H9 (cell line): ENCODE measurements around the gene KBTBD13. TPM values are rescaled to one million over a fixed set of nuclear protein-coding genes. Genes with fewer than 3 reads are reported as not detected.

Experiments
- DNase-seq: peaks from one replicate; pipeline ENCODE4 v3.0.0-alpha.2; 2017
- H2AFZ ChIP-seq: one replicate; pipeline ENCODE4 v1.6.1; 2013; ENCODE audit warnings: mild to moderate bottlenecking, low read length, control low read depth, moderate library complexity
- H2AK5ac ChIP-seq: 2 replicates; pipeline ENCODE4 v1.6.1; 2013; ENCODE audit warnings: low read length, control low read depth, mixed read lengths; ENCODE audit not compliant: insufficient read length
- H2BK120ac ChIP-seq: one replicate; pipeline ENCODE4 v1.6.1; 2013; ENCODE audit warnings: low read depth, mild to moderate bottlenecking, low read length, control low read depth, inconsistent platforms; ENCODE audit not compliant: poor library complexity, severe bottlenecking
- H2BK12ac ChIP-seq: 2 replicates; pipeline ENCODE4 v1.6.1; 2013; ENCODE audit warnings: low read length, control low read depth, mixed read lengths, low read depth; ENCODE audit not compliant: insufficient read length
- H2BK15ac ChIP-seq: 2 replicates; pipeline ENCODE4 v1.6.1; 2013; ENCODE audit warnings: low read depth, low read length, control low read depth
- H2BK20ac ChIP-seq: one replicate; pipeline ENCODE4 v1.6.1; 2013; ENCODE audit warnings: low read depth, mild to moderate bottlenecking, low read length, control low read depth, inconsistent platforms; ENCODE audit not compliant: poor library complexity, severe bottlenecking
- H2BK5ac ChIP-seq: 2 replicates; pipeline ENCODE4 v1.6.1; 2013; ENCODE audit warnings: low read length, control low read depth, mixed read lengths; ENCODE audit not compliant: insufficient read length
- H3K14ac ChIP-seq: 2 replicates; pipeline ENCODE4 v1.6.1; 2013; ENCODE audit warnings: low read length, control low read depth; ENCODE audit not compliant: insufficient read depth
- H3K18ac ChIP-seq: 2 replicates; pipeline ENCODE4 v1.6.1; 2013; ENCODE audit warnings: low read depth, mild to moderate bottlenecking, mixed read lengths, low read length, control low read depth; ENCODE audit not compliant: insufficient read length
- H3K23ac ChIP-seq: 2 replicates; pipeline ENCODE4 v1.6.1; 2013; ENCODE audit warnings: low read length, control low read depth, mixed read lengths, low read depth; ENCODE audit not compliant: insufficient read length
- H3K23me2 ChIP-seq: 2 replicates; pipeline ENCODE4 v1.6.1; 2013; ENCODE audit warnings: low read depth, mild to moderate bottlenecking, mixed read lengths, low read length, control low read depth; ENCODE audit not compliant: insufficient read length, poor library complexity, severe bottlenecking
- H3K27ac ChIP-seq: 2 replicates; pipeline ENCODE4 v1.5.1; 2013; ENCODE audit warnings: low read length, control low read depth, mixed read lengths, low read depth; ENCODE audit not compliant: insufficient read length
- H3K27me3 ChIP-seq: 2 replicates; pipeline ENCODE4 v1.6.1; 2013; ENCODE audit warnings: low read length, control low read depth, inconsistent platforms; ENCODE audit not compliant: insufficient read depth
- H3K4ac ChIP-seq: 2 replicates; pipeline ENCODE4 v1.6.1; 2013; ENCODE audit warnings: low read depth, mild to moderate bottlenecking, control low read depth, inconsistent platforms, low read length, moderate library complexity
- H3K4me1 ChIP-seq: 2 replicates; pipeline ENCODE4 v1.6.1; 2013; ENCODE audit warnings: low read length, control low read depth, inconsistent platforms; ENCODE audit not compliant: insufficient read depth
- H3K4me2 ChIP-seq: 2 replicates; pipeline ENCODE4 v1.6.1; 2013; ENCODE audit warnings: low read length, control low read depth, mixed read lengths; ENCODE audit not compliant: insufficient read length, insufficient read depth
- H3K56ac ChIP-seq: 2 replicates; pipeline ENCODE4 v1.6.1; 2013; ENCODE audit warnings: low read depth, mild to moderate bottlenecking, mixed read lengths, low read length, control low read depth; ENCODE audit not compliant: insufficient read length
- H3K79me1 ChIP-seq: 2 replicates; pipeline ENCODE4 v1.6.1; 2013; ENCODE audit warnings: low read depth, mild to moderate bottlenecking, moderate library complexity, low read length, control low read depth, inconsistent platforms; ENCODE audit not compliant: insufficient read depth, poor library complexity, severe bottlenecking
- H3K79me2 ChIP-seq: 2 replicates; pipeline ENCODE4 v1.6.1; 2013; ENCODE audit warnings: low read length, control low read depth, inconsistent platforms; ENCODE audit not compliant: insufficient read depth
- H3K9ac ChIP-seq: 2 replicates; pipeline ENCODE4 v1.6.1; 2013; ENCODE audit warnings: low read length, control low read depth, mixed read lengths; ENCODE audit not compliant: insufficient read length; ENCODE audit errors: extremely low read depth
- H3K9me3 ChIP-seq: one replicate; pipeline ENCODE4 v1.6.1; 2013; ENCODE audit warnings: low read depth, low read length, inconsistent platforms; ENCODE audit not compliant: control insufficient read depth
- H3T11ph ChIP-seq: one replicate; pipeline ENCODE4 v1.6.1; 2013; ENCODE audit warnings: mild to moderate bottlenecking, low read length, control low read depth, inconsistent platforms
- H4K20me1 ChIP-seq: one replicate; pipeline ENCODE4 v1.6.1; 2013; ENCODE audit not compliant: control insufficient read depth, insufficient read length, insufficient read depth
- H4K5ac ChIP-seq: 2 replicates; pipeline ENCODE4 v1.6.1; 2013; ENCODE audit warnings: low read depth, mild to moderate bottlenecking, mixed read lengths, low read length, control low read depth; ENCODE audit not compliant: insufficient read length
- H4K8ac ChIP-seq: replicated peaks from 2 replicates; pipeline ENCODE4 v1.6.1; 2013; ENCODE audit warnings: low read length, control low read depth, mixed read lengths, low read depth; ENCODE audit not compliant: insufficient read length
- H4K91ac ChIP-seq: 2 replicates; pipeline ENCODE4 v1.6.1; 2013; ENCODE audit warnings: low read depth, mild to moderate bottlenecking, moderate library complexity, mixed read lengths, low read length, control low read depth; ENCODE audit not compliant: insufficient read length
- H3K27ac Mint-ChIP-seq, 3 experiments: 2 replicates in 2 of 3; 3 replicates in 1 of 3; pipeline ENCODE4 v1.8.0; 2020 to 2021; ENCODE audit warnings: mixed read lengths in 3 of 3, mild to moderate bottlenecking in 1 of 3, moderate library complexity in 1 of 3
- H3K27me3 Mint-ChIP-seq: 2 replicates; pipeline ENCODE4 v1.8.0; 2021; ENCODE audit warnings: low read depth, mild to moderate bottlenecking, moderate library complexity, mixed read lengths
- H3K36me3 Mint-ChIP-seq, 3 experiments: 2 replicates in 2 of 3; 3 replicates in 1 of 3; pipeline ENCODE4 v1.8.0; 2020 to 2021; ENCODE audit warnings: low read depth in 3 of 3, mixed read lengths in 3 of 3; ENCODE audit not compliant: insufficient read depth in 1 of 3
- H3K4me1 Mint-ChIP-seq, 2 experiments: 2 replicates each; pipeline ENCODE4 v1.8.0; 2020; ENCODE audit warnings: mixed read lengths in 2 of 2
- H3K4me3 Mint-ChIP-seq, 2 experiments: 2 replicates in 1 of 2; 3 replicates in 1 of 2; pipeline ENCODE4 v1.8.0; 2020 to 2021; ENCODE audit warnings: mild to moderate bottlenecking in 2 of 2, mixed read lengths in 2 of 2, moderate library complexity in 1 of 2
- H3K9me3 Mint-ChIP-seq, 2 experiments: 2 replicates in 1 of 2; 3 replicates in 1 of 2; pipeline ENCODE4 v1.8.0; 2020; ENCODE audit warnings: mild to moderate bottlenecking in 2 of 2, mixed read lengths in 2 of 2, moderate library complexity in 1 of 2
- WGBS: extraction: QIAGEN DNeasy Blood & Tissue Kit; methylation state at CpG from one replicate; pipeline ENCODE4 v1.1.7; 2013; ENCODE audit warnings: missing lambda C conversion rate, low lambda C conversion rate, mixed read lengths; ENCODE audit not compliant: insufficient read length; ENCODE audit errors: extremely low coverage; 5-methylcytosine and 5-hydroxymethylcytosine counted together
- total RNA-seq: library from RNA; stranded (reverse); gene quantifications from 2 replicates; pipeline ENCODE4 v1.2.1, GENCODE V29; 2021
- TF ChIP-seq, protein P1 (sequence below): fragments of 200-600 bp; sonication (generic); conservative IDR thresholded peaks from 3 replicates; pipeline ENCODE4 v1.8.0; 2021; ENCODE audit warnings: antibody characterized with exemption, mild to moderate bottlenecking

Gene KBTBD13
- total RNA-seq, 1 experiment from 2014 or later: not detected

DNA sequence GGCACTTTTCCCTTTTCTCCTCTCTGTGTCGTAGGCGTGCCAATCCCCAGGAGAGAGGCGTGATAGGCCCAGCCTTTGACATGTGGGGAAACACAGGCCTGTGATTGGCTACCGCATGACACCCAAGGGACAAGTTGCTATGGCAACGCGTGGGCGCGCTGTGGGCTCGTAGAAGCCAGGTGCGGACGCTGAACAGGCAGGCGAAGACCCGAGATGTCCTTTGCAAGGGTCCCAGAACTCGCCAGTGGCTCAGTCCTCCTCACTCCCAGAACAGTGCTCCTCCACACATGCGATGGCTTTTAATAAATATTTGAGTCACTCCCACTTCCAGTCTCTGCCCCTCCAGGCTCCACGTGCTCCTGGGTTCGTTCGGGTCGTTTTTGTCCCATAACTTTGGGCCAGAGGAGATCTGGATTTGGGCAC, 27.1 kb upstream of the KBTBD13 start:
- no CpG with 5 or more reads among the region's 19 CpGs for WGBS
- Histone ChIP-seq H4K91ac (no peak overlapping the region), H3K4me2 (peak overlapping the region; percentile 27), H4K5ac (no peak overlapping the region), H3K27ac (no peak overlapping the region), H2BK5ac (no peak overlapping the region), H2BK120ac (no peak overlapping the region), H3K23ac (no peak overlapping the region), H2AK5ac (no peak overlapping the region), H4K8ac (no peak overlapping the region), H3K27me3 (no peaks in the 10 kb centered on the region), H3K9me3 (no peaks in the 10 kb centered on the region), H3K4me1 (no peaks in the 10 kb centered on the region), H3K9ac (no peak overlapping the region), H3T11ph (no peak overlapping the region), H2BK12ac (no peak overlapping the region), H2BK15ac (no peak overlapping the region), H3K56ac (no peak overlapping the region), H3K79me1 (no peaks in the 10 kb centered on the region), H2AFZ (no peak overlapping the region), H3K79me2 (no peaks in the 10 kb centered on the region), H2BK20ac (no peak overlapping the region), H4K20me1 (no peaks in the 10 kb centered on the region), H3K14ac (no peak overlapping the region), H3K18ac (no peak overlapping the region), H3K4ac (no peak overlapping the region), H3K23me2 (no peaks in the 10 kb centered on the region)
- peak overlapping the region in 1 of 3 experiments; percentile 14; a peak in 1 of 7 replicates for H3K27ac Mint-ChIP-seq
- TF ChIP-seq, protein P1, sequence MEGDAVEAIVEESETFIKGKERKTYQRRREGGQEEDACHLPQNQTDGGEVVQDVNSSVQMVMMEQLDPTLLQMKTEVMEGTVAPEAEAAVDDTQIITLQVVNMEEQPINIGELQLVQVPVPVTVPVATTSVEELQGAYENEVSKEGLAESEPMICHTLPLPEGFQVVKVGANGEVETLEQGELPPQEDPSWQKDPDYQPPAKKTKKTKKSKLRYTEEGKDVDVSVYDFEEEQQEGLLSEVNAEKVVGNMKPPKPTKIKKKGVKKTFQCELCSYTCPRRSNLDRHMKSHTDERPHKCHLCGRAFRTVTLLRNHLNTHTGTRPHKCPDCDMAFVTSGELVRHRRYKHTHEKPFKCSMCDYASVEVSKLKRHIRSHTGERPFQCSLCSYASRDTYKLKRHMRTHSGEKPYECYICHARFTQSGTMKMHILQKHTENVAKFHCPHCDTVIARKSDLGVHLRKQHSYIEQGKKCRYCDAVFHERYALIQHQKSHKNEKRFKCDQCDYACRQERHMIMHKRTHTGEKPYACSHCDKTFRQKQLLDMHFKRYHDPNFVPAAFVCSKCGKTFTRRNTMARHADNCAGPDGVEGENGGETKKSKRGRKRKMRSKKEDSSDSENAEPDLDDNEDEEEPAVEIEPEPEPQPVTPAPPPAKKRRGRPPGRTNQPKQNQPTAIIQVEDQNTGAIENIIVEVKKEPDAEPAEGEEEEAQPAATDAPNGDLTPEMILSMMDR: no peak
- peak; percentile 95 for DNase-seq
- H3K4me1 Mint-ChIP-seq: peaks cover 13% of the 10 kb centered on the region in 2 experiments
- H3K4me3 Mint-ChIP-seq: peak overlapping the region; percentile 35 to 62; a peak in 3 of 5 replicates
- no peaks in the 10 kb centered on the region for H3K9me3 Mint-ChIP-seq
- H3K36me3 Mint-ChIP-seq: no peaks in the 10 kb centered on the region
- no peaks in the 10 kb centered on the region for H3K27me3 Mint-ChIP-seq
